HG02981 (cell line): ENCODE results near the gene TIPIN.
"Not testable (repeated sequence)": the region's sequence is repeated elsewhere in the genome, so short reads cannot be mapped to it uniquely, and the experiment has no call there.

Experiments
- ATAC-seq: cut with Tn5 transposase; IDR thresholded peaks from one replicate; pipeline ENCODE4 v1.9.1; 2021; ENCODE audit warnings: mild to moderate bottlenecking, moderate library complexity; ENCODE audit not compliant: unreplicated experiment

The TIPIN gene

DNA sequence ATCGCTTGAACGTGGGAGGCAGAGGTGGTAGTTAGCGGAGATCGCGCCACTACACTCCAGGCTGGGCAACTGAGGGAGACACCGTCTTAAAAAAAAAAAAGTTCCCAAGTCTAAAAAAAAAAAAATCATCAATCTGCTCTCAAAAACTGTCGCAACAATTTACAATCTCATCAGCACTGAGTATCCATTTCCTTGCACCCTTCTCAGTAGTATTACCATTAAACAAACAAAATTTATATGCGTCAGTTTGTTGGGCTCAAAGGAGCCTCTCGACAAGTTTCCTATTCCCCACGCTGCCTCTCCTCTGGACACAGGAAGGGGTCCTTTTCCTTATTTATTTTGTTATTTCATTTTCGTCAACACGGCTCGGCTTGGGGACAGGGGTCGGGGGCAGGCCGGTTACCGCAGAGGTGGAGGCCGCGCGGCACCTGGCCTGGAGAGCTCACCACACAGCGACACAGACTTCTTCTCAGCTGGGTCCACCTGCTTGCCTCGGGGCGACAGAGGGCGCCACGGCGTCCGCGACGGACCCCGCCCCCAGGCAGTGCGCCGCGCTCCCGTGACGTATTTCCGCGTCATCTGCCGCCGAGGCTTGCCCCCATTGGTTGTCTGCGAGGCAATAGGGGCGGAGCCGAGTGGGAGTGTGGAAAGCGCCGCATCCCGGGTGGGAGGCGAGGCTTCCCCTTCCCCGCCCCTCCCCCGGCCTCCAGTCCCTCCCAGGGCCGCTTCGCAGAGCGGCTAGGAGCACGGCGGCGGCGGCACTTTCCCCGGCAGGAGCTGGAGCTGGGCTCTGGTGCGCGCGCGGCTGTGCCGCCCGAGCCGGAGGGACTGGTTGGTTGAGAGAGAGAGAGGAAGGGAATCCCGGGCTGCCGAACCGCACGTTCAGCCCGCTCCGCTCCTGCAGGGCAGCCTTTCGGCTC lies 30.0 kb upstream of the TIPIN start, which contains the start of gene MAP2K1:
MAP2K1 (plus strand) TSS at position 709 of the 920 bp plus-strand sequence. CDS start 436 bp downstream, outside the sequence.
- peak; percentile 76 for ATAC-seq

DNA sequence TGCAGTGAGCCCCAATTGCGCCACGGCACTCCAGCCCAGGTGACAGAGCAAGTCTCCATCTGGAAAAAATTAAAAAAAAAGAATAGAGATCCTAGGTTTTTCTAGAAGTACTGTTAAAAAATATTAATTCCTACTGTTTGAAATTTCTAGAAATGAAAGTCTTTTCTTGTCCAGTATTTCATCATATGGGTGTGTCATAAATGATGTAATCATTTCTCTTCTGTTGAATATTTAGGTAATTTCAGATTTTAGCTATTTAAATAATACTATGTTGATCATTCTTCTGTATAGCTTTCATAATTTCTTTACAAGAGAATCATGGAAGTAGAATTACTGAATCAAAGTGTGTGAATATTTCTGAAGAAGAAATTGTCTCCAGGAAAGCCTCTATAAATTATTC lies 24.9 kb upstream of the TIPIN start:
- not testable (repeated sequence) for ATAC-seq

DNA sequence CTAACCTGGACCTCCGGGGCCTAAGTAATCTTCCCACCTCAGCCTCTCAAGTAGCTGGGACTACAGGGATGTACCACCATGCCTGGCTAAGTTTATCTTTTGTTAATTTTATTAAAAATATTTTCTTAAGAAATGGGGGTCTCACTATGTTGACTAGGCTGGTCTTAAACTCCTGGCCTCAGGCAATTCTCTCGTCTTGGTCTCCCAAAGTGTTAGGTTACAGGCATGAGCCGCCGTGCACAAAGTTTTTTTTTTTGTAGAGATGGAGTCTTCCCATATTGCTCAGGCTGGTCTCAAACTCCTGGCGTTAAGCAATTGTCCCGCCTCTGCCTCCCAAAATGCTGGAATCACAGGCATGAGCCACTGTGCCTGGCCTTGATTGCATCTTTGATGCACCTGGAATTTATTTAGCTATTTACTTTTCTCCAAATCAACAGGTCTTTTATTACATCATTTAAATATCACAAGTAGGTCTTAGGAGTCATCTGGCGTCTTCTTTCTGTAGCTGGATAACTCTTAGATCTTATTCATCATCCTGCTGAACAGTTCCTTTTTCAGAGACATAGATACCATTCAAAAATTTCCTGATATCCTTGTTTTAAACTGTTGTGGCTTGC lies 22.4 kb upstream of the TIPIN start:
- ATAC-seq, result no peak

DNA sequence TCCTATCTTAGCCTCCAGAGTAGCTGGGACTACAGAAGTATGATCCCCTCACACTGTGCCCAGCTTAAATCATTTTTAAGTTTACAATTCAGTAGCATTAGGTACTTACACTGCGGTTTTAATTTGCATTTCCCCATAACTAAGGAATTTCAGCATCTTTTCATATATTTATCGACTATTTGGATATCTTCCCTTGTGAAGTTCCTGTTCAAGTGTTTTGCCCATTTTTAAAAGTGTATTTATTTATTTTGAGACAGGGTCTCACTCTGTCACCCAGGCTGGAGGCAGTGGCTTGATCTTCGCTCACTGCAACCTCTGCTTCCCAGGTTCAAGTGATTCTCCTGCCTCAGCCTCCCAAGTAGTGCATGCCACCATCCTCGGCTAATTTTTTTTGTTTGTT lies 17.7 kb upstream of the TIPIN start:
- ATAC-seq, result no peak

DNA sequence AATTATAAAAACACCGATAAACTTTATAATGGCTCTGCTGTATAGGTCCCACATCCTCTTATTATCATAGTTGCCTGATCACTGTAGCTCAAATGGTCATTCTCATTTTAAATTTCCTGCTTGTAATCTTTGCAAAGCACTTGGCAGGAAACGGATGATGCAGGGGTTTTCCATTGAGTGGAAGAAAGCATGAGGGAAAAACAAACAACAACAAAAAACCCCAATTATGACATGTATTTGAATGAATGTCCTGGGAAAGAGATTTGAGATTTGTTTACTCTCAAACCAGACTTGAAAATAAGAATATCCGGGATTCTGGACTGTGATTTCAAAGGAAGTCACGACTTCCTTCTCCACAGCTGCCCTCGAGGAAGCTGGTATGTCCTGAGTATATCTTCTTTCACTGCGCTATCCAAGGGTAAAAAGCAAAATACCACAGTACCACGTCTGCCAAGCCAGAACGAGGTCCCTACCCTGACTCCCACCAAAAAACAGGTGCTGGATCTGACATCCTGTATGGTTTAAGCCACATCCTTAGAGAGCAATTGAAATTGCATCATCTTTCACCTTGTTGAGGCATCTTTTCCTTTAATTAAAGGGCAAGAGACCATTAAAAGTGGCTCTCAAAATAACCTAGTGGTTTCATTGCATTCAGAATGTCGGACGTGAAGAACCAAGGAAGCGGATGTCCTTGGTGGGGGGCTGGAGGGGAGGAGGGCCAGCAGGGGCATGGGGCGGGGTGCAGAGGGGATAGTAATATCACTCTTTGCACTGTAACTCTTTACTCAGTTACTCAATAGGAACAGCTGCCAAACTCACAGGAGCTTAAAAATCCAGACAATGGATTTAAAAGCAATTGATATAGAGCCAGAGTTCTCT lies 13.5 kb upstream of the TIPIN start:
- ATAC-seq, result no peak

DNA sequence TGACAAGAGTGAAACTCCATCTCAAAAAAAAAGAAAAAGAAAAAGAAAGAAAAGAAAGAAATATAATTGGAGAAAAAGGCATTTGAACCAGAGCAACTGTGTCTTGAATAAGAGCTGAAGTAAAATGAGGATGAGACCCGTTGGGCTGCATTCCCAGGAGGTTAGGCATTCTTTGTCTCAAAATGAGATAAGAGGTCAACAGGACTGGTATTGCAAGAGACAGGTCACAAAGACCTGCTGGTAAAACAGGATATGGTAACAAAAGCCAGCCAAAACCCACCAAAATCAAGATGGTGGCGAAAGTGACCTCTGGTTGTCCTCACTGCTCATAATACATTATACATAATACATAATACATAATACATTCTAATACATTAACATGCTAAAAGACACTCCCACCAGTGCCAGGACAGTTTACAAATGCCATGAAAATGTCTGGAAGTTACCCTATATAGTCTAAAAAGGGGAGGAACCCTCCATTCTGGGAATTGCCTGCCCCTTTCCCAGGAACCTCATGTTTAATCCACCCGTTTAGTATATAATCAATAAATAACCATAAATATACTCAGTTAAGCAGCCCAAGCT lies 8.6 kb upstream of the TIPIN start:
- no peak for ATAC-seq

DNA sequence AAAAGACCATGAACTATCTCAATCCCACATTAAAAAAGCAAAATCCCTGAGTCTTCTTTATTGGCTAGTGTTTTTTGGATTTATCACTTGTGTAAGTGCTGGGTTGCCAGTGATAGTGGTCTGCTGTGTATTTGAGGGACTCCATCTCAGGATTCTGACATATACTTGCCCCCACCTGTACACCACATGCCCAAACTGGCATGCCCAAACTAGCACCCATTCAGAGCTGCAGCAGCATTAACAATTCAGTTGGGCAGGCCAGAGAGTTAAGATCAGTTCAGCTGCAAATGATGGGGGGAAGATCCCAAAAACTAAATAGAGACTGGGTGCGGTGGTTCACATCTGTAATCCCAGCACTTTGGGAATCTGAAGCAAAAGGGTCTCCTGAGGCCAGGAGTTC lies 6.3 kb upstream of the TIPIN start:
- ATAC-seq, result no peak

DNA sequence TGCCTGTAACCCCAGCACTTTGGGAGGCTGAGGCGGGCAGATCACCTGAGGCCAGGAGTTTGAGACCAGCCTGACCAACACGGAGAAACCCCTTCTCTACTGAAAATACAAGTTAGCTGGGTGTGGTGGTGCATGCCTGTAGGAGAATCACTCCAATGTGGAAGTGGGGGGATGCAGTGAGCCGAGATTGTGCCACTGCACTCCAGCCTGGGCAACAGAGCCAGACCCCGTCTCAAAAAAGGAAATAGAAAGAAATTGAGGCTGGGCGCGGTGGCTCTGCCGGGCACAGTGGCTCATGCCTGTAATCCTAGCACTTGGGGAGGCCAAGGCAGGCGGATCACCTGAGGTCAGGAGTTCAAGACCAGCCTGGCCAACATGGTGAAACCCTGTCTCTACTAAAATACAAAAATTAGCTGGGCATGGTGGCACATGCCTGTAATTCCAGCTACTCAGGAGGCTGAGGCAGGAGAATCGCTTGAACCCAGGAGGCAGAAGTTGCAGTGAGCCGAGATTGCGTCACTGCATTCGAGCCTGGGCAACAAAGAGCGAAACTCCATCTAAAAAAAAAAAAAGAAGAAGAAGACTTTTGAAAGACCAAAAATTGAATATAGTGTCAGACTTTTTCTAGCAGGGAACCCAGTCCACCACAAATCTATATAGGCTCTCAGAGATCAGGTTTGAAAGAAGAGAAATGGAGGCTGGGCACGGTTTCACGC lies 5.4 kb upstream of the TIPIN start:
- ATAC-seq, result not testable (repeated sequence)

DNA sequence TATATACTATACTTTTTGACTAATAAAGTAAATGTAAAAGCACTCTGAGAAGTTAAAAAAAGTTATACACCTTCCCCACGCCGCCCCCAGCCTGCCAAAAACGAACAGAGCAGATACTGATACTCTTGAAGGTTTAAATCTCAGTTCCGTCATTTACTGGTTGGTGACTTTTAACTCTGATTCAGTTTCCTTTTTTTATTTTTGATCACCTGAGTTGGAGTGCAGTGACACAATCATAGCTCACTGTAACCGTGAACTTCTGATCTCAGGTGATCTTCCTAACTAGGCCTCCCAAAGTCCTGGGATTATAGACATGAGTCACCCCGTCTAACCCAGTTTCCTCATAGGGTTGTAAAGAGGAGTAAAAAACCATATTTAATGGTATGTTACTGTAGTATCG lies 3.3 kb upstream of the TIPIN start:
- ATAC-seq, result no peak

DNA sequence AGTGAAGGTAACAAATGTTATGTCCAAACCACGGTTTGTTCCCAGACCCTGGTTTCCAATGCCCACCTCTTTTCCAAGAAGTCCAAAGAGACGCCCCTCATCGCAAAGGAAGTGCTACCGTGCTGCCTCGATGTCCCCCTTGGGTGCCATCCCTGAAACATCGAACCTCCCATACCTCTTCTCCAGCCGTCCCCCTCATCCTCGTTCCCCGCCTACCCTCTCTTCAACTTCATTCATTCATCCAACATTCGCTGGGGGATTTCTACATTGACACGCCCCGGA lies 467 bp downstream of the TIPIN start:
- ATAC-seq, result no peak

DNA sequence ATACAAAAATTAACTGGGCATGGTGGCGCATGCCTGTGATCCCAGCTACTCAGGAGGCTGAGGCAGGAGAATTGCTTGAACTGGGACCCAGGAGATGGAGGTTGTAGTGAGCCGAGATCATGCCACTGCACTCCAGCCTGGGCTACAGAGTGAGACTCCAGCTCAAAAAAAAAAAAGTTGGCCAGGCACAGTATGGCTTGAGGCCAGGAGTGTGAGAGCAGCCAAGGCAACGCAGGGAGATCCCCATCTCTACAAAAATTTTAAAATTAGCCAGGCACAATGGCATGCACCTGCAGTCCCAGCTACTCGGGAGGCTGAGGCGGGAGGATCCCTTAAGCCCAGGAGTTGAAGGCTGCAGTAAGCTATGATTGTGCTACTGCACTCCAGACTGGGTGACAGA lies 8.0 kb downstream of the TIPIN start:
- not testable (repeated sequence) for ATAC-seq

DNA sequence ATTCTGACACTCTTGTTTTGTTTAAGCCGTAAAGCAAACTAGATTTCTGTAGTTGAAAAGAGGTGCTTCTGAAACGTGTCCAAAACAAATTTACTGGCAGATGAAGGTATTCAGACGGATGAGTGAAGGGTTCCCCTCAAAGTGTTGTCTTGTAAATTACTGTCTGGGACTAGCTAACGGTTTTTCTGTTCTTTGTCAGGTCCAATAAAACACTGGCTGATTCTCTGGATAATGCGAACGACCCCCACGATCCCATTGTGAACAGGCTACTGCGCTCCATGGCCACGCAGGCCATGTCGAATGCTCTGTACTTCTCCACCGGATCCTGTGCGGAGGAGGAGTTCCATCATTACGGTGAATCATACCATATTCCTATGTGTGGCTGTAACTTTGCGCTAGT lies 27.7 kb downstream of the TIPIN start:
- ATAC-seq, result no peak

DNA sequence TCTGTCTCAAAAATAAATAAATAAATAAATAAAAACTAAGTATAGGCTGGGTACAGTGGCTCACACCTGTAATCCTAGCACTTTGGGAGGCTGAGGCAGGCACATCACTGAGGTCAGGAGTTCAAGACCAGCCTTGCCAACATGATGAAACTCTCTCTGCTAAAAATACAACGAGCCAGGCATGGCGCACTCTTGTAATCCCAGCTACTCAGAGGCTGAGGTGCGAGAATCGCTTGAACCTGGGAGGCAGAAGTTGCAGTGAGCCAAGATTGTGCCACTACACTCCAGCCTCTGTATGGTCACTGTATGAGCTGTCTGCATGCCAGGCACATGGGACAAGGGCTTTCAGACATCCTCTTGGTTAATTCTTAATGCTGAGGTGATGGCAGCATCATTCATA lies 28.7 kb downstream of the TIPIN start:
- no peak for ATAC-seq

DNA sequence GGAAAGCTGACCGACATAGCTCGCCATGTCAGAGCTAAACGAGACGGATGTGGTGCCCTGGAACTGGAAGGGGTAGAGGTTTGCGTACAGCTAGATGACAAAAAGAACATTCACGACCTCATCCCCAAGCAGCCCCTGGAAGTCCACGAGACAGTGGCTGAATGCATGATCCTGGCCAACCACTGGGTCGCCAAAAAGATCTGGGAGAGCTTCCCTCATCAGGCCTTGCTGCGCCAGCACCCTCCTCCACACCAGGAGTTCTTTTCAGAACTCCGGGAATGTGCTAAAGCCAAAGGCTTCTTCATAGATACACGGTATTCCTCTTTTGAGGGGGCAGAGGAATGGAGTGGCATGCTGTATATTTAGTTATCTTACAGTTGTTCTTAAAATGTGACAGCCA lies 30.4 kb downstream of the TIPIN start:
- ATAC-seq, result no peak

DNA sequence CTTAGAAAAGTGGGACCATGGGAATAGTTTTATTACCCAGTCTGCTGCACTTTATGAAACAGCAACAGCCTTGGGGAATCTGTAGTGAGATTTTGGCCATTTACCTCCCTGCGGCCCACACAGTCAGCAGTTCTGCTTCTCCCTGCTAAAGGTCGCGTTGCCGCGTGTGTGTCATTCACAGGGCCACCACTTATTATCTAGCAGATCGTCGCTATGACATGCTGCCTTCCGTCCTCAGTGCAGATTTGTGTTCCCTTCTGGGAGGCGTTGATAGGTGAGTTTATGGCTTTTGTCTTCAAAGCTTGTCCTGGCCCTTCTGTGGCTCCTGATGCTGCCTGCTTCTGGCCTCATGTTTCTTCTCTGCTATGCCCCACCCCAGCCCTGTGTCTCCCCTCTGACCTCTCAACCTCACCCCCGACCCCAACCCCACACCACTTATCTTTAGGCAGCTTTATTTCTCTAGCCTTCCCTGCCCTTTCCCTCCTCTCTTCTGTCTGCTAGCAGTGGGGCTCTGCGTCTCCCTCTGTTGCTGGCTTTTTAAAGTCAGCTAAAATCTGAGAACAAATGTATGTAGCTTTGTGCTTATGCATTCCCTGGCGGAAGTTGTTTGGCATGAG lies 33.1 kb downstream of the TIPIN start:
- ATAC-seq, result no peak

DNA sequence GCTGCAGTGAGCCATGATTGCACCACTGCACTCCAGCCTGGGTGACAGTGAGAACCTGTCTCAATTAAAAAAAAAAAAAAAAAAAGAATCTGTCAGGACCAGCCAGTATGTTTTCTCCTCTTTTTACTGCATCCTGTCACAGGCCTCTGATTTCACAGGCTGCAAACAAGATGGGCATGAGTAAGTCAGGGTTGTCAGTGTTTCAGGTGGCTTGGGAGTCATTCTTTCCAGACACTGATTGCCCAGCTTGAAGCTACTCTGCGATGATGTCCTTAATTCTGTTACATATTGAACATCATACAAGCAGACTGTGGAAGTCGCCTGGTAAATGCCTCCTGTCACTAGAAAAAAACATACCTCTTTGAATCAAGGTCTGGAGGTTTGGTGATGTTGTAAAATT lies 44.3 kb downstream of the TIPIN start:
- ATAC-seq, result no peak

DNA sequence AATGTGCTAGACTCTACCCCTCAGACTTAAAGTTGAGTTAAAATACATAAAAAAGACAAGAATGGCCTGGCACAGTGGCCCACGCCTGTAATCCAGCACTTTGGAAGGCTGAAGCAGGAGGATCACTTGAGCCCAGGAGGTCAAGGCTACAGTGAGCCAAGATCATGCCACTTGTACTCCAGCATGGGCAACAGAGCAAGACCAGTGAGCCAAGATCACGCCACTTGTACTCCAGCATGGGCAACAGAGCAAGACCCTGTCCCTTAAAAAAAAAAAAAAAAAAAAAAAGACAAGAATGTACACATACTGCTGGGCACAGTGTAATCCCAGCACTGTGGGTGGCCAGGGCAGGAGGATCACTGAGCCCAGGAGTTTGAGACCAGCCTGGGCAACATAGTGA lies 45.7 kb downstream of the TIPIN start:
- no peak for ATAC-seq

DNA sequence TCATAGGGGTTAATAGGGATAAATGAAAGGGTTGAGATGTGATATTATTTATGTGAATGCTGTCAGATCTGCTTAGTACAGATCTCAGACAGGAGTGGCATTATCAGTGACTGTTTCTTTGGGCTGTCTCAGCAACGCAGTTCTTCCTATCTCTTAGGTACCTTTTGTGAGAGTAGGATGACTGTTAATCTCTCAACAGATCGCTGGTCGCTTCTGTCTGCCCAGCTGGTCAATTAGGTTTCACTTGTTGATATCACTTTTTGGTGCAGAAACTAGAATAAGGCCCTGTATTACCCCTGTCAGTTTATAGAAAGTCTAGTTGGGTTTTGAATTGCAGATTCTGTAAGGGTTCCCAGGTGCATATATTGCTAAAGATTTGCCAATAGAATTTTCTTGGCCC lies 46.7 kb downstream of the TIPIN start:
- ATAC-seq, result no peak

DNA sequence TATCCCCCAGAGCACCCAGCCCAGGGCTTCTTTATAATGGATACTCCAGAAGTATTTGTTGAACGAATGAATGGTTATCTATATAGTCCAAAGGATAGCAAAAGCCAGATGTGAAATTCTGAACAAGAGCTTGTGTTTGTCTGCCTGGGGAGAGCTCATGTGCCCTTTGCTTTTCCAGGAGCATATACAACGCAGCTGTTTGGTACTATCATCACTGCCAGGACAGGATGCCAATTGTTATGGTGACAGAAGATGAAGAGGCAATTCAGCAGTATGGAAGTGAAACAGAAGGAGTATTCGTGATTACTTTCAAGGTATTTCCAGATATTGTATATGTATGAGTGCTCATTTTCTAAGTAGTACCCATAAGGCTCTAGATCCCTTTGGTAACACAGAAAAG lies 48.0 kb downstream of the TIPIN start:
- no peak for ATAC-seq

DNA sequence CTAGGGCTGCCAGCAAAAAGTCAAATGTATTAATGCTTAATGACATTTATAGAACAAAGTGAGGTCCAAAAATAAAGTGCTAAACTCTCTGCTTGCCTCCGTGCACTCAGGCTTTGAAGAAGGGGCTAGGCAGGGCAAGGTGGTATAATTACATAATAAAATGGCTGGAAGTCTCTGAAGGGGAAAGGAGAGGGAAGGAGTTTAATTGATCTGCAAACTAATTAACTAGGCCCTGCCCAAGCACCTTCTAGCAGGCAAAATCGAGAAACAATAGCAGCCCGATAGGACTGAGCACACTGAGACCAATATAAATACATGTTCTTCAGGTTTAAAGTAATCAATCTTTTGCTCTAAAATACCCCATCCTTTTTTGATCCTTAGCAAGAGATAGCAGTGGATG lies 50.1 kb downstream of the TIPIN start:
- no peak for ATAC-seq
